Measurements from ENCODE around the gene SLC13A3.

Gene SLC13A3

DNA sequence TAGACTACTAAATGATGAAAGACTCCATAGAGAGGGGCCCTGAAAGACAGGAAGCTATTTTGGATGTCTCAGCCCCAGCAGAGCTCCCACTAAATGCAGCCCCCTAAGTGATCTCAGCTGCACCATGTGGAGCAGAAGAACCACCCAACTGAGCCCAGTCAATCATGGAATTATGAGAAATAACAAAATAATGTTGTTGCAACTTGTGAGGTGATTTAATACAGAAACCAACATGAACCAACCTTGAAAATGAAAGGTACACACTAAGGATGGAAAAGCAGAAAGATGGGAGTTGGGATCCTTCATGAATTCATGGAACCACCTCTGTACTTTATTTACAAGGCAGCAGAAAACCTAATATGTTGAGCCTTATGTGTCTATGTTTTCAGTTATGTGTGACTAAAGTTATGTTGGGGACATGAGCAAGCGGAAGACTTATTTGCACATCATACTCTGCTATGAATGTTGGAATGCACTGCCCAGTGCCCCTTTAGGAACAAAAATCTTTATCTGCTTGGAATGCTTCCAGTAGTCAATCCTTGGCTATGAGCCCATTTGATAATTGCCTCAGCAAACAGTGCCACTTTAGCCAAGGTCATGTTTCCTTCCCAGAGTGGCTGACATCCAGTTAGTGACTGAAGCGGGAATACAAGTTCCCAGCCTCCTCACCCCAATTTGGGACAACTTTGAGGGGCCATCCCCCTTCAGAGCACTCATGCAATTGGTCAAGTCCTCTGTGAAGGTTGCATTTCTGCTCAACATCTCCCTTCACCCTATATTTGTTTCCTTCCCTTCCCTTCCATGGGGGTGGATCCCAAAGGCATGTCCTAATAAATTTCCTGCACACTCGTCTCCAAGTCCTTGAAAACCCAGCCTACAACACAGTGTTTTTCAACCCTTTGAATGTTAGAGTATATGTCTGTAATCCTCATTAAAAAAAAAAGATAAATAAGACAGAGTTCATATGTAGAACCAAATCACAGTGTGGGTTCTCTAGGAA, 19.6 kb upstream of the SLC13A3 start:
- no peak for DNase-seq (ENCODE audit: extremely low read depth, low read depth)

DNA sequence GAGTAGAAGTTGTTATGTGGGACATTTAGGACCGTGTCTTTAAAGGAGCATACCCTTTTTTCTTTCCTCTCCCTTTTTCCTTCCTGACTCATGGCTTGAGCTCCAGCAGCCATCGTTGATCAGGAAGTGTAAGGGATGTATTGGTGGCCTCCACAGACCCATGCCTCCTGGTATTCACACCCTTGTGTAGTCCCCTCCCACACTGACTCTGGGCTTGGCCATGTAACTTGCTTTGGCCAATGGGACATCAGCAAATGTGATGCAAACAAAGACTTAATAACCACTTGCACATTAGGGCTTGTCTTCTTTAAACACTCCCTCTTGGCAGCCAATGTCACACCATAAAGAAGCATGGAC, 18.9 kb upstream of the SLC13A3 start:
- no peak for DNase-seq (ENCODE audit: extremely low read depth, low read depth)
- TF ChIP-seq, protein P1, sequence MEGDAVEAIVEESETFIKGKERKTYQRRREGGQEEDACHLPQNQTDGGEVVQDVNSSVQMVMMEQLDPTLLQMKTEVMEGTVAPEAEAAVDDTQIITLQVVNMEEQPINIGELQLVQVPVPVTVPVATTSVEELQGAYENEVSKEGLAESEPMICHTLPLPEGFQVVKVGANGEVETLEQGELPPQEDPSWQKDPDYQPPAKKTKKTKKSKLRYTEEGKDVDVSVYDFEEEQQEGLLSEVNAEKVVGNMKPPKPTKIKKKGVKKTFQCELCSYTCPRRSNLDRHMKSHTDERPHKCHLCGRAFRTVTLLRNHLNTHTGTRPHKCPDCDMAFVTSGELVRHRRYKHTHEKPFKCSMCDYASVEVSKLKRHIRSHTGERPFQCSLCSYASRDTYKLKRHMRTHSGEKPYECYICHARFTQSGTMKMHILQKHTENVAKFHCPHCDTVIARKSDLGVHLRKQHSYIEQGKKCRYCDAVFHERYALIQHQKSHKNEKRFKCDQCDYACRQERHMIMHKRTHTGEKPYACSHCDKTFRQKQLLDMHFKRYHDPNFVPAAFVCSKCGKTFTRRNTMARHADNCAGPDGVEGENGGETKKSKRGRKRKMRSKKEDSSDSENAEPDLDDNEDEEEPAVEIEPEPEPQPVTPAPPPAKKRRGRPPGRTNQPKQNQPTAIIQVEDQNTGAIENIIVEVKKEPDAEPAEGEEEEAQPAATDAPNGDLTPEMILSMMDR (IDR thresholded peaks at IDR 0.05; ENCODE audit: low read depth, low read length): no peak

More for the DNA sequence above, 19.6 kb upstream of the SLC13A3 start:
- TF ChIP-seq, protein P1 (IDR thresholded peaks at IDR 0.05; ENCODE audit: low read depth, low read length): no peak

DNA sequence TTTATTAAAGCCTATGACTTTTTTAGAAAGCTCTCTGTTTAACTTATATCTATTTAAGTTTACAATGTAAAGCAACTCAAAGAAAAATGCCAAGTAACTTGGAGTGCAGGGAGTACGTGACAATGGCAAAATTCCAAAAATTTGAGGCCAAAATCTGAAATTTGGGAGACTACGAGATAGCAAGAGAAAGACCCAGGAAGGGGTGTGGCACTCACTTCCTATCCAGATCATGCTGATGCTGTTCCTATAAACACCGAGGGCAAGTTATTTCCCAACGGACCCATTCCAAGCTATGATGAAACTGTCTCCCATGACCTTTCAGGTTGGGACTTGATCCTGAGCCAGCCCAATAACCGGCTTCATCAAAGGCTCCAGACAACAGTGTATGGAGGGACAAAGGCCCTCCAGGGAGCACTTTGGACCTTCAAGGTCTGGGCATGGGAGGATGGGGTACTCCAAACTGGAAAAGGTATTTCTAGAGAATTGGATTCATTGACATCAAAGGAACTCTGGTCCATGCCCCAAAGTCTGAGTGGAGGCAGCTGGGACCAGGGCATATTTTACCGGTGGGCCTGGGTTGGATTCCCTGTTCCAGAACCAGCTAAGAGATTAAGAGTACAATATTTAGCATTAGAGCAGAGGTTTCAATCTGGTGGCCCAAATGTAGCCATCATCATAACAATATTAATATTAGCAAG, 15.7 kb upstream of the SLC13A3 start:
- TF ChIP-seq, protein P1 (IDR thresholded peaks at IDR 0.05; ENCODE audit: low read depth, low read length): no peak

DNA sequence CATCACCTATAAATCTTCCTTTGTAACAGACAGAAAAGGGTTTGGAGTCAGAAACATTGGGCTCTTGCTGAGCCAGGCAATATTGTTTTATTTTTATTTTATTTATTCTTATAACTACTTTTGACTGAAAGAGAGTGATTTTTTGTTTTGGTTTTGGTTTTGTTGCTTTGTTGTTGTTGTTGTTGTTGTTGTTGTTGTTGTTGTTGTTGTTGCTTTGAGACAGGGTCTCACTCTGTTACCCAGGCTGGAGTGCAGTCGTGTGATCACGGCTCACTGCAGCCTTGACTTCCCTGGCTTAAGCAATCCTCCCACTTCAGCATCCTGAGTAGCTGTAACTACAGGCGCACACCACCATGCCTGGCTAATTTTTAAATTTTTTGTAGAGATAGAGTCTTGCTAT, 15.0 kb upstream of the SLC13A3 start:
- DNase-seq (ENCODE audit: extremely low read depth, low read depth): no peak
- TF ChIP-seq, protein P1 (IDR thresholded peaks at IDR 0.05; ENCODE audit: low read depth, low read length): no peak

More for the DNA sequence above, 15.7 kb upstream of the SLC13A3 start:
- no peak for DNase-seq (ENCODE audit: extremely low read depth, low read depth)

DNA sequence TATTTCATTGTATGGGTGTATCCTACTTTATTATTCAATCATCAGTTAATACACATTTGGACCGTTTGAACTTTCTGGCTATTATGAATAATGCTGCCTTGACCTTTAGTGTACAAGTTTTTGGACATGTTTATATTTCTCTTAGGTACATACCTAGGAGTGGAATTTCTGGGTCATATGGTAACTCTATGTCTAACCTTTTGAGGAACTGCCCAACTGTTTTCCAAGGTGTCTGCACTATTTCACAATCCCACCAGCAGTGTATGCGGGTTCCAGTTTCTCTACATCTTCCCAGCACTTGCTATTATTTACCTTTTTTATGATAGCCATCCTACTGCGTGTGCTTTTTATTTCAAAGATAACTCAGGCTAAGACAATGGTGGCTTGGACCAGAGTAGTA, 14.3 kb upstream of the SLC13A3 start:
- TF ChIP-seq, protein P1 (IDR thresholded peaks at IDR 0.05; ENCODE audit: low read depth, low read length): no peak

DNA sequence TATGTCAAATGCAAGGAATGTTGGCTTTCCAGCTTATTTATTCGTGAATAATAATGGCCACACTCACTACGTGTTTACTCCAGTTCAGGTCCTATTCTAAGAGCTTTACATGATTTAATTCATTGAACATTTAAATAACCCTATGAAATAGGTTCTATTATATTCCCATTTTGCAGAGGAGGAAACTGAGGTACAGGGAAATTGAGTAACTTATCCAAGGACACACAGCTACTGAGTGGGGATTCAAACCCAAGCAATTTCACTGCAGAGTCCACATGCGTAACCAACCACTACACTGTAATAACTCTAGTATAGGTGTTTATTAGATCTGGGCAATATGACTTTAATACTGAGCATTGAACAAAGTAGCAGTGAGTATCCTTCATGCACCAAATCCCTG, 12.3 kb upstream of the SLC13A3 start:
- DNase-seq (ENCODE audit: extremely low read depth, low read depth): no peak
- TF ChIP-seq, protein P1 (IDR thresholded peaks at IDR 0.05; ENCODE audit: low read depth, low read length): no peak

More for the DNA sequence above, 14.3 kb upstream of the SLC13A3 start:
- DNase-seq (ENCODE audit: extremely low read depth, low read depth): no peak

DNA sequence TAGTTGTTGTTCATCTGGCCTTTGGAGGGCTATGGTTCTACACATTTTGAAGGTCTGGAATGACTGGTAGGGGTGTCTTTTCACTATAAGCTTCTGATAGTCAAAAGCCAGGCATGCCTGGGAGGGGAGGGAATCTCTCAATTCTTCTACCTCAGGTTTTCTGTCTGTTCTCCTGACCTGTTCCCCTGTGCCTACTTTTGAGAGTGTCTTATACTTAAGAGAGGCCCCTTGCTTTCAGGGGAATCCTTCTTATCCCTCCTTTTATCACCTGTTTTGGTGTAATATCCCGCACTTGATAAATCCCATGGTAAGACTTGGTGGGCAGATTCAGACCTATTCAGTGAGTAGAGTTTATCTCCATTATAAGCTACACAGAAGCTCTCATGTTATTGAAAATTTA, 10.4 kb upstream of the SLC13A3 start:
- TF ChIP-seq, protein P1 (IDR thresholded peaks at IDR 0.05; ENCODE audit: low read depth, low read length): no peak
- DNase-seq (ENCODE audit: extremely low read depth, low read depth): no peak

Data from AG09319 (cell line).